A549 (cell line): ENCODE data around the gene PRMT3. TPM values are rescaled to one million over a fixed set of nuclear protein-coding genes. Genes with fewer than 3 reads are reported as not detected.

Source experiments
- ATAC-seq, 2 experiments: fragments of 200-7000 bp in 1 of 2; fragments of >200 bp in 1 of 2; cut with Nextera tagmentation in 1 of 2; cut with Tn5 transposase in 1 of 2; 3 replicates each; pipeline versions ENCODE4 v1.8.0 to v1.9.1; 2018 to 2020; ENCODE audit warnings: mild to moderate bottlenecking in 1 of 2, moderate library complexity in 1 of 2
- CTCF ChIA-PET: fragments of 300-600 bp; sonication (Branson Sonifier 250); formaldehyde crosslinking; extraction: SDS; loops from one replicate; lab custom pipeline; 2021; ENCODE audit warnings: antibody characterized with exemption, inconsistent platforms; lab: Yijun Ruan, JAX
- POLR2A ChIA-PET: fragments of 350-600 bp; formaldehyde crosslinking; extraction: SDS; loops from one replicate; lab custom pipeline; 2021; ENCODE audit warnings: antibody characterized with exemption, inconsistent platforms; lab: Yijun Ruan, JAX
- DNase-seq, 2 experiments: peaks; one replicate each; pipeline versions ENCODE4 v3.0.0 to v3.0.0-alpha.2; 2011 to 2016; ENCODE audit warnings: low read depth in 1 of 2, low spot score in 1 of 2
- FAIRE-seq: peaks from 2 replicates; lab custom pipeline; 2011; peaks lifted over from hg19 to GRCh38; lab: Jason Lieb, UNC
- H3K27ac ChIP-seq, 2 experiments: fragments of >200 bp; sonication (Bioruptor Twin); formaldehyde crosslinking; 3 replicates each; pipeline ENCODE4 v1.5.1; 2016 to 2017
- H3K4me1 ChIP-seq: fragments of >200 bp; sonication (Bioruptor Twin); formaldehyde crosslinking; 3 replicates; pipeline ENCODE4 v1.6.1; 2016
- H3K4me2 ChIP-seq: fragments of >200 bp; sonication (Bioruptor Twin); formaldehyde crosslinking; 3 replicates; pipeline ENCODE4 v1.6.1; 2016
- H3K4me3 ChIP-seq: fragments of >200 bp; sonication (Bioruptor Twin); formaldehyde crosslinking; 3 replicates; pipeline ENCODE4 v1.5.1; 2016
- H3K9me3 ChIP-seq: fragments of >200 bp; sonication (Bioruptor Twin); formaldehyde crosslinking; 3 replicates; pipeline ENCODE4 v1.6.1; 2016
- ATOH8 ChIP-seq: fragments of 250-450 bp; sonication (Bioruptor Pico); IDR thresholded peaks from 2 replicates; pipeline ENCODE4 v1.5.0; 2020; ENCODE audit warnings: low read depth, mild to moderate bottlenecking, moderate library complexity
- BHLHE40 ChIP-seq: IDR thresholded peaks from 2 replicates; pipeline ENCODE4 v1.6.1; 2012; ENCODE audit warnings: low read depth, low read length, inconsistent platforms
- CTCF ChIP-seq: fragments of >200 bp; sonication (Bioruptor Twin); formaldehyde crosslinking; IDR thresholded peaks from 3 replicates; pipeline ENCODE4 v1.5.1; 2016
- EHF ChIP-seq: fragments of 250-450 bp; sonication (Bioruptor Pico); IDR thresholded peaks from 2 replicates; pipeline ENCODE4 v1.5.0; 2020; ENCODE audit warnings: mild to moderate bottlenecking
- EHMT2 ChIP-seq: fragments of 200-600 bp; sonication (generic); IDR thresholded peaks from 2 replicates; pipeline ENCODE4 v1.6.1; 2016; ENCODE audit warnings: antibody characterized with exemption, low read depth, mild to moderate bottlenecking, moderate library complexity
- ELK1 ChIP-seq: fragments of 150-350 bp; IDR thresholded peaks from 2 replicates; pipeline ENCODE4 v1.6.1; 2014; ENCODE audit warnings: low read depth, mild to moderate bottlenecking, low read length
- EP300 ChIP-seq, 2 experiments: fragments of >200 bp; sonication (Bioruptor Twin); formaldehyde crosslinking; IDR thresholded peaks; 2 replicates in 1 of 2; 3 replicates in 1 of 2; pipeline ENCODE4 v1.6.1; 2016 to 2017
- FOSB ChIP-seq: fragments of 250-450 bp; sonication (Bioruptor Pico); IDR thresholded peaks from 2 replicates; pipeline ENCODE4 v1.5.0; 2020; ENCODE audit warnings: mild to moderate bottlenecking, moderate library complexity
- FOSL2 ChIP-seq, 2 experiments: fragments of 450-650 bp in 1 of 2; fragments of >200 bp in 1 of 2; sonication (Bioruptor Twin) in 1 of 2; formaldehyde crosslinking; IDR thresholded peaks; 2 replicates each; pipeline versions ENCODE4 v1.5.0 to v1.6.1; 2016 to 2020; ENCODE audit warnings: mild to moderate bottlenecking in 1 of 2, moderate library complexity in 1 of 2
- FOXS1 ChIP-seq: fragments of 250-450 bp; sonication (Bioruptor Pico); IDR thresholded peaks from 2 replicates; pipeline ENCODE4 v1.5.0; 2020; ENCODE audit warnings: mild to moderate bottlenecking, moderate library complexity
- GATA3 ChIP-seq: IDR thresholded peaks from 2 replicates; pipeline ENCODE4 v1.6.1; 2012; ENCODE audit warnings: borderline replicate concordance
- HDAC2 ChIP-seq: fragments of 200-600 bp; sonication (generic); IDR thresholded peaks from 2 replicates; pipeline ENCODE4 v1.6.1; 2016
- HMGXB4 ChIP-seq: fragments of 250-450 bp; sonication (Bioruptor Pico); IDR thresholded peaks from 2 replicates; pipeline ENCODE4 v1.5.0; 2021; ENCODE audit warnings: mild to moderate bottlenecking, moderate library complexity, borderline replicate concordance
- HOXB5 ChIP-seq: fragments of 250-450 bp; sonication (Bioruptor Pico); IDR thresholded peaks from 2 replicates; pipeline ENCODE4 v1.5.0; 2020; ENCODE audit warnings: mild to moderate bottlenecking, moderate library complexity
- KDM1A ChIP-seq: fragments of 200-600 bp; sonication (generic); IDR thresholded peaks from 2 replicates; pipeline ENCODE4 v1.6.1; 2016; ENCODE audit warnings: low read depth, mild to moderate bottlenecking
- NR3C1 ChIP-seq: fragments of >200 bp; sonication (Bioruptor Twin); formaldehyde crosslinking; IDR thresholded peaks from 3 replicates; pipeline ENCODE4 v1.6.1; 2017
- POLR2A ChIP-seq: IDR thresholded peaks from 2 replicates; pipeline ENCODE4 v1.6.1; 2012; ENCODE audit warnings: mild to moderate bottlenecking, low read length
- POLR2AphosphoS2 ChIP-seq: conservative IDR thresholded peaks from 2 replicates; pipeline ENCODE4 v1.6.1; 2012; ENCODE audit warnings: low read length, improper control_type of control experiment, inconsistent platforms
- RARB ChIP-seq: fragments of 250-450 bp; sonication (Bioruptor Pico); IDR thresholded peaks from 2 replicates; pipeline ENCODE4 v1.8.0; 2021; ENCODE audit warnings: mild to moderate bottlenecking, moderate library complexity
- REST ChIP-seq: fragments of 200-600 bp; sonication (generic); IDR thresholded peaks from 2 replicates; pipeline ENCODE4 v1.6.1; 2016; ENCODE audit warnings: antibody characterized with exemption, mild to moderate bottlenecking, moderate library complexity
- RFX5 ChIP-seq: fragments of 450-650 bp; IDR thresholded peaks from 2 replicates; pipeline ENCODE4 v1.7.1; 2014; ENCODE audit warnings: antibody characterized with exemption, mild to moderate bottlenecking, moderate library complexity
- SREBF2 ChIP-seq: fragments of 450-650 bp; IDR thresholded peaks from 2 replicates; pipeline ENCODE4 v1.6.1; 2014; ENCODE audit warnings: mild to moderate bottlenecking, moderate library complexity
- ZC3H11A ChIP-seq: fragments of 450-650 bp; IDR thresholded peaks from 2 replicates; pipeline ENCODE4 v1.6.1; 2014; ENCODE audit warnings: antibody characterized with exemption, mild to moderate bottlenecking
- ZNF302 ChIP-seq: fragments of 250-450 bp; sonication (Bioruptor Pico); IDR thresholded peaks from 2 replicates; pipeline ENCODE4 v1.9.0; 2021; ENCODE audit warnings: inconsistent platforms, mild to moderate bottlenecking, moderate library complexity
- ZSCAN20 ChIP-seq: fragments of 250-450 bp; sonication (Bioruptor Pico); IDR thresholded peaks from 2 replicates; pipeline ENCODE4 v1.8.0; 2022; ENCODE audit warnings: mild to moderate bottlenecking, moderate library complexity
- WGBS: methylation state at CpG from one replicate; pipeline ENCODE4 v1.1.6; 2017; ENCODE audit errors: missing lambda C conversion rate; 5-methylcytosine and 5-hydroxymethylcytosine counted together
- polyA plus RNA-seq, 4 experiments: library from polyadenylated mRNA; depleted of rRNA in 3 of 4; stranded (reverse); fragments of >200 nt; fragmentation: RNase III in 1 of 4; extraction: RNeasy Plus Mini Kit Qiagen cat#74134 plus additional on column Dnase treatment in 1 of 4; gene quantifications; 2 replicates in 3 of 4; 3 replicates in 1 of 4; pipeline ENCODE4 v1.2.3, GENCODE V29; 2011 to 2017

Gene PRMT3
- polyA plus RNA-seq, 2 of the 4 experiments (the other 2 are of a cell fraction), result 34.6 to 53.9 TPM

- no peak for TF ChIP-seq HMGXB4 (CRISPR knock-in tag)
- TF ChIP-seq BHLHE40, result no peak
- TF ChIP-seq HOXB5, result no peak
- no peak for TF ChIP-seq SREBF2
- no peak for TF ChIP-seq HDAC2
- no peak for TF ChIP-seq RFX5
These were observed 100.8 kb downstream of the PRMT3 start (continued) for GRCh38 chr11:20488352-20488751.

GRCh38 chr11:20489948-20490347, 102.4 kb downstream of the PRMT3 start:
- 89% methylated on average over 1 of the region's 1 CpG for whole genome bisulfite sequencing
- ATAC-seq, result no peak
- POLR2A ChIA-PET, result no interaction called here

GRCh38 chr11:20493340-20493739, 105.8 kb downstream of the PRMT3 start:
- ChIA-PET CTCF (no interaction called here), POLR2A (no interaction called here)
- no peak for FAIRE-seq
- ATAC-seq, result no peak
- 94% methylated on average over 4 of the region's 4 CpGs for WGBS
- Histone ChIP-seq H3K4me2 (no peak overlapping the region), H3K9me3 (no peaks in the 10 kb centered on the region), H3K27ac (no peak overlapping the region), H3K4me1 (no peaks in the 10 kb centered on the region), H3K4me3 (no peak overlapping the region)
- DNase-seq, result no peak
- no peak for TF ChIP-seq FOSB (CRISPR knock-in tag)
- TF ChIP-seq FOSL2 (IDR thresholded peaks at IDR 0.05), result no peak
- no peak for TF ChIP-seq FOSL2 (CRISPR knock-in tag; IDR thresholded peaks at IDR 0.05)
- TF ChIP-seq EHF (CRISPR knock-in tag), result no peak
- no peak for TF ChIP-seq ATOH8 (CRISPR knock-in tag)
- TF ChIP-seq EHMT2, result no peak
- no peak for TF ChIP-seq ZNF302
- no peak for TF ChIP-seq ELK1
- TF ChIP-seq CTCF, result no peak
- TF ChIP-seq NR3C1, result no peak
- no peak for TF ChIP-seq KDM1A
- no peak for TF ChIP-seq ZC3H11A
- TF ChIP-seq GATA3, result no peak
- TF ChIP-seq POLR2AphosphoS2, result no peak
- no peak for TF ChIP-seq EP300 (IDR thresholded peaks at IDR 0.05)

More at GRCh38 chr11:20489948-20490347, 102.4 kb downstream of the PRMT3 start:
- Histone ChIP-seq H3K27ac (no peak overlapping the region), H3K4me1 (no peaks in the 10 kb centered on the region), H3K4me2 (no peak overlapping the region), H3K9me3 (no peaks in the 10 kb centered on the region), H3K4me3 (no peak overlapping the region)
- FAIRE-seq (no peak), DNase-seq (no peak)
- CTCF ChIA-PET, result no interaction called here
- no peak for TF ChIP-seq REST
- no peak for TF ChIP-seq RARB (CRISPR knock-in tag)
- no peak for TF ChIP-seq FOXS1 (CRISPR knock-in tag)
- no peak for TF ChIP-seq HOXB5
- TF ChIP-seq ZSCAN20, result no peak
- no peak for TF ChIP-seq POLR2A
